HG03521 (cell line): Measurements from ENCODE around the gene SPHKAP.
"Not testable (repeated sequence)": the region's sequence is repeated elsewhere in the genome, so short reads cannot be mapped to it uniquely, and the experiment has no call there.

Experiments used
- ATAC-seq: cut with Tn5 transposase; IDR thresholded peaks from one replicate; pipeline ENCODE4 v1.9.1; 2021; ENCODE audit warnings: mild to moderate bottlenecking, moderate library complexity; ENCODE audit not compliant: unreplicated experiment

The SPHKAP gene

DNA sequence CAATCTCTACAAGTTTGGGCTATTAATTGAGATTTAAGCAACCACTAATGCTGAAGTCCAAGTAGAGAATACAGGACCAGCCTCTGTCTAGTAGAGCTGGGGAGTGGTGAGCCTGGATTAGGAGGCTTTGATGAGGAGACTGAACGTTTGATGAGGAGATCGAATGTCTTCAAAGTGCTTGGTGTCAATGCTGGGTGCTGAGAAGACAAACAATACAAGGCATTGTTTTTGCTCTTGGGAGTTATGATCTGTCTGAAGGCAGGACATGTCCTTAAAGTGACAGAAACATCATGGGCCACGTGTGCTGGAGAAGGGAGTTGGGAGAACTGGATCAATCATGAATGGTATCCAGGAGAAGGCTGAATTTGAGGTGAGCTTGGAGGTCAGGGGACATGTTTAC, 143.6 kb downstream of the SPHKAP start:
- ATAC-seq: no peak

DNA sequence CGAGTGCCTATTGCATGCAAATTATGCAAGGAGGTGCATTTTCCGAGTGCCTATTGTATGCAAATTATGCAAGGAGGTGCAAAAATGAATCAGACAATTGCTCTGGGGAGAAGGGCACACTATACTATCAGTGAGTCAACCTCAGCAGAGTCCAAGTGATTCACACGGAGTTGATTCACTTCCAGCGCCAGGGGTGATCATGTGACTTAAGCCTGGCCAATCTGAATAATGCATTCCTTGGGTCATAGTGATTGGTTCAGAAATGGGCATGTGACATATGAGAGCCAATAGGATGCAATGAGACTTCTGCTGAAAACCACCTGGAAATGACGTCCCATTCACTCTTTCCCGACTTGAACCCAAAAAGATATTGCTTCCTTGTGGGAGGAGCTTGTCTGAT, 157.9 kb downstream of the SPHKAP start:
- no peak for ATAC-seq

DNA sequence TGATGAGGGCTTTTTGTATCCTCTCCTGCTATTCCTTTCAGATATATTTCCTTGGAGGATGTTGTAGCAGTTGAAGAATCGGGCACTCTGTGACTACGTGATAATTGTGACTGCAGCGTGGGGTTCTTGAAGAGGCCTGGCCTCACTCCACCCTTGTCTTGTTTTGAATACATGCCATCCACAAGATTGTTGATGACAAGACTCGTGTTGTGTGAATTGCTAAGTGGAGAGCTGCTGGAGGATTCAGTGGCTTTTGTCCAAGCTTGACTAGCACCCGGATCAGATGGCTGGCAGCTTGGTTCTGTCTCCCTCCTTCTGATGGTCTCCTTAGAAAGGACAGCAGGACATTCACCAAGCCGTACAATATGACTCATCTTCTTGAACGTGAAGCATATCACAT, 163.2 kb downstream of the SPHKAP start:
- ATAC-seq: no peak

DNA sequence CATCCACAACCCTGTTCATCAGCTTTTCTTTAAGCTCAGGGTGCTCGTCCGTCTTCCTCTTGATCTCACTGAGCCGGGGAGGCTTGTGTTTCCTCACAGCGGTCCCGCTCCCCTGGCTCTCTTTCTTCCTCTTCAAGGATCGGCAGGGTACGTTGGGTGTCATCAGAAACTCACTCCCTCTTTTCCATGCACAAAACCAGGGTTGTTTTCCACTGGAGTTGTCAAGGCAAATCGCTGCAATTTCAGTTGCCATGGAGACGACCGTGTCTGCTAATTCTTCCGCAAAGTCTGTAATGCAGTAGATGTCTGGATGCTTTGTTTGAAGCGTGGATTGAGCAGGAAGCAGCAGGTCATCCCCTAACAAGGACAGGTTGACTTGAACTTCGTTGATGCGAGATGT, 163.7 kb downstream of the SPHKAP start:
- no peak for ATAC-seq

DNA sequence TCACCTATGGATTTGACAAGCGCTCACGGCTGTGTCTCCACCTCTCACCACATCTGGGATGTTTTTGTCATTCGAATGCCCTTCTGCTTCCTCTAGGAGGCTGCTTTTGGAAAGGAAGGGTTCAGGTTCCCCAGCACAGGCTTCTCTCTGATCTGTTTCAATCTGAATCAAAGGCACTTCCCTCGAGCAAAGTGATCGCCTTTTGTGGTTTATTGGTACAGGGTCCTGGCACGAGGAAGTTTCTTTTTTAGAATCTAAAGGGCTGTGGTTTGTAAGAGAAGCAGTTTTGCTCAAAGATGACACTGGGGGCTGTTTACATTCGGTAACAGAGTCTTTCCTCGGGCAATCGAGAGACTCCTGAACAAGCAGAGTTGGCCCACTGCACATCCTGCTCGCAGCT, 165.1 kb downstream of the SPHKAP start:
- ATAC-seq: no peak

DNA sequence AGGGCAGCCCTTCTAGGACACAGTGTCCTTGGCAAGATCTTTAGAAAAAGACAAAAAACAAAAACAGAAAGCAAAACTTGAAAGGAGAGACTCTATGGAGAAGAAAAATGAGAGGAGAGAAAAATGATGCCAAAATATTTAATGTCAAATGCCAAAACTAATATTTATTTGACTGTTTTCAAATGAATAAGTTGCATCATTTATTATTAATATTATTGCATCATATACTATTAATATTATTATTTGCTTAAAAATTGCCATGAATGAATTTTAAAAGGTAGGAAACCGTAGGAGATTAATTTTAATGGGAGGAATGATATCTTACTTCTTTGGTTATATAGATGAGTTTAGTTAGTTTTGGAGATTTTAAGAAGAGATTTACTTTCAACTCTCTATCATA, 165.7 kb downstream of the SPHKAP start:
- no peak for ATAC-seq

DNA sequence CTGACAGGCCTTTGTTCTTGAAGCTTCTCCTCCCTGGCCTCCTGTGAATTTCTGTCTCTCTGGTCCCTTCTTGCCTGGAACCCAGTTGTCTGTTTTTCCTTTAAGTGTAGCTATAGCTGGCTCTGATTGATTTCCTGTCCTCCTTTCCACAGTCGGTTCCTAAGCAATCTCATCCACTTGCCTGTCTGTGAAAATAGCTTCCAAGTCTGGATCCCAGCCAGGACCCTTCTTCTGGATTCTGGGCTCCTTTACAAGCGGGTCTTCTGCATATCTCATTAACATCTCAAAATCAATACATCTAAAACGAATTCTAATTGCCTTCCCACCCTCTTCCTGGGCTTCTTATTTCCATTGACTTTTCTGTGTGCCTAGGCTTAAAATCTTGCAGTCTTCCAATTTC, 185.1 kb downstream of the SPHKAP start:
- ATAC-seq: no peak

DNA sequence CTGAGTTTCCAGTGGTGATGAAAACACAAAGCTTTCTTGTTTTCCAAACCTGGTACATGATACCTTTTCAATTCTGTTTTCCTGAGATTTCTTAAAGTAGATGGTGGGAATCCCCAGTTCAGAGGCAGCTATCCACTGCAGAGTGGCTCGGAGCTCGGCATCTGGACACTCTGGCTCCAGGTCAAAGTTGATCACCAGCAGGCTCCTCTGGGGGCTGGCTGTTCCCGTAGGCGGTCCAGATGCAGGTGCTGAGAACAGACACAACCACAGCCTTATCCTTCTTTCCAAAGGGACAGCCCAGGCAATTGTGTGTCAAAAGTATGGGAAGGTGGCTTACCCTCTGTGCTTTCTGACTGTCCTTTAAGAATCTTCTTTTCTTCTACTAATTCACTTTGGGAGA, 190.6 kb downstream of the SPHKAP start:
- ATAC-seq: no peak

DNA sequence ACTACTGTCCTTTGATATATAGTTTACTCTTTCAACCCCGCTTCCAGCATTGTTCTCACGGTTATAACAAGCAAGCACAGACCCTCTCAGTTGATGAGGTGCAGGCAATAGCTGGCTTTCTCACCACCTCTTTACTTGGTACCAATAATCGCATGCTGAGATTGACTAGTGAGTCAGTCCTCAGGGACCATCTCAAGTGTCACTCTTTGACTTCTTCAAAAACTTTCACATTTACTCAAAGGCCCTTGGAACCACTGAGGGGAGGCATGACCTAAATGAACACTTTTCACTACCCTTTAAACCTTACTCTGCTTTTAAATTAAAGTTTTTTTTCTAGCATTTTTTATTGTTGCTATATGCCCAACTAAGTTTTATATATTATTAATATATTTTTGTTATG, 208.2 kb downstream of the SPHKAP start:
- ATAC-seq: no peak

DNA sequence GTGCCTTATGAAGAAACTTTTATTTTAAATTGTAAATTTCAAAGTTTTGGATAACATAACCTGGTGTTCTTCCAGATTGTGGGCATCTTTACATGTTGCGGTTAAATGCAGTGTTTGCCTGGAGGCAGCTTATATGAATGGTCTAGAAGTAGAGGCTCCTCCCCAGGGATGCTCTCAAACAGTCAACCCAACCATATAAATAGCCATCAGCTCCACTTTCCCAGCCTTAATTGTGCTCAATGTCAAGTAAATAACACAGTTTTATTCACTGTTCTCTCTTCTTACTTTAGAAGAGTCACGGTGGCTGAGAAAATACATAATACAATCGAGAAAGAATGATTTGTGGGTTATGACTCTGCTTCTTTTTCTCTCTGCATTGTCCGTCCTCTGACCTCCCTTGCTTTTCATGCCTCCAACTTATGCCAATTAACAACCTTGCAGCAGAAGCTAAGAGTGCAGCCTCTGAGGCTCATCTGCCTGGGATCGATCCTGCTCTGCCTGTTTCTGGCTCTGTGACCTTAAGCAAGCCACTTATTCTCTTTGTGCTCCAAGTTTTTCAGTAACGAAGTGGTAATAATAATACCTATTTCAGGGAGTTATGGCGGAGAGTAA, 209.8 kb downstream of the SPHKAP start:
- ATAC-seq: no peak

DNA sequence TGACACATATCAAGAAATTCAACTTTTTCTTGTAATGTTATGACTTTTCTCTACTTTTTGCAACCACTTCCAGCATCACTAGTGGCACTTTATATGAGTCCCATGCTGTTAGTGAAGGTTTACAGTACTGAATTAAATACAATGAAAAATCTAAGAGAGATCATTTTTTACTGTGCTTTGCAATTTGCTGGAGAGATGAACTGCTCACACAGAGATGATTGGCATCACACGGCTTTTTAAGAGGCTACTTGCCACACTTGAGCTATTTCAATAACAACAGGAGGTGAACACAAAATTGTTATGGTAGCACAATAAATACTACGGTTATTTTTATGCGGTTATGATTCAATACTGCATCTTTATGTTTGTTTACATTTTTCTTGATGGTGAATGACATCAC, 221.2 kb downstream of the SPHKAP start:
- no peak for ATAC-seq

DNA sequence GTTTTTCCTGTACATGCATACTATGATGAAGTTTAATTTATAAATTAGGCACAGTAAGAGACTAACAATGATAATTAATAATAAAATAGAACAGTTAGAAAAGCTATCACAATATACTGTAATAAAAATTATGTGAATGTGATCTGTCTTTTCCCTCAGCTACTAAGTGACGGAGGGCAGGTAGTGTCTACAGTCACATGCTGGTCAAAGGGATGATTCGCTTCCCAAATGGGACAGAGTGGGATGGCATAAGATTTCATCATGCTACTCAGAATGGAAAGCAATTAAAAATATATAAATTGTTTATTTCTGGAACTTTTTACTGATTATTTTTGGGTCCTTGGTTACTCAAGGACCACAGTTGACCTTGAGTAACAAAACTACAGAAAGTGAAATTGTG, 238.5 kb downstream of the SPHKAP start:
- no peak for ATAC-seq

DNA sequence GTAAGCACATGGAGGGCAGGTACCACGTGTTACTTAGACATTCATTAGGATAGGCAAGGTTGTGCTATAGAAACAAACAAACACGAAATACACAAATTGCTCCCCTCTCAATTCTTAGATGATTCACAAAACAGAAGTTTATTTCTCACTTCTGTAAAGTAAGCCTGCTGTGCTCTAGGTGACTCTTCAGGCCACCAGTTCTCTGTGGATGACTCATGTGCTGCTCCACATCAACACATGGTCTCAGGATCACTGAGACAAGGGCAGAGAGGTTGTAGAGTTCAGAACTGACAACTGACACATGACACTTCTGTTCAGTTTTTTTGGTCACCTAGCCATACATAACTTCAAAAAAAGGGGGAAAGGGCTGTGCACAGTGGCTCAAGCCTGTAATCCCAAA, 239.5 kb downstream of the SPHKAP start:
- ATAC-seq: peak; percentile 41

DNA sequence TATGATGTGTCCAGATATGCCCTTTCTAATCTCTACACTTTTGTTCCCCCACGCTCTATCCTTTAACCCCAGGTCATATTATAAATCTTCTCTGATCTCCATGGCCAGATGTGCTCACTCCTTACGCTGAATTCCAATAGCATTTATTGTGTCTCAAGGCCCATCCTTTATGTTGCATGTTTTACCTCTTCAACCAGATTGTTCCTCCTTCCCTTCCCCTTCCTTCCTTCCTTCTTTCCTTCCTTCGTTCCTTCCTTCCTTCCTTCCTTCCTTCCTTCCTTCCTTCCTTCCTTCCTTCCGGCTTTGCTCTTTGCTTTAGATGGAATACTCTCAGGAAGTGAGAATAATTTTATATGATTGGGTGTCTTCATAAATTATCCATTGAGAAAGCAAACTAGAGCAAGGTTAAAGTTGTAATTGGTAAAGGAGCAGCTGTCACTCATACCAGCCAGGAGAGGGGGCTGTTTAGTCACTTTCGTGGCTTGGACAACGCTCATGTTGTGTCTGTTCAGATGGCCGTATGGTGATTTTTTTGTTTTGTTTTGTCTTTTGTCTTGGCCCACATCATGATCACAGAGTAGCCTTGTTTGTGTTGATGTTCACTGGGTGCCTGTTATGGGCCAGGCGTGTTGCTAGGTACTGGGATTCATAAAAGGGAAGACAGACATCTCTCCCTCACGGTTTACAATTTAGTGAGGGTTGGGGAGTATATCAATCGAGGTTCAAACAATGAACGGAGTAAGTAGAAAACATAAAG, 242.0 kb downstream of the SPHKAP start:
- ATAC-seq: no peak

DNA sequence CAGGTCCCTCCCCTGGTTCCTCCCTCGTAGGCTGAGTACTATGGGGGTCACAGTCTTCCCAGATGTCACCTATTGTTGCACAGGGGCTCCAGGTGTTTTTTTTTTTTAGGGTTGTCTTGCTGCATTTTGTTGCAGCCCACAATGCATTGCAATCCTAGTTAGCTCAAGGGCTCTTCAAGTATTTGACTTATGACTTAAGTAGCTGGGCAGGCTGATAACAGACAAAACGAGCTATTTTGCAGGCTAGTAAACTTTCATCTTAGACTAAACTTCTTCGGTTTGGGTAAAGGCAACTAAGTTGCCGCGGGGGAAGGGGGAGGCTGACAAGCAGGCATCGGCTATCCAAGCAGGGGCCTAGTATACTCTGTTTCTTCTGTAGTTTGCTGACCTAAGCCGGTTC, 245.2 kb downstream of the SPHKAP start:
- ATAC-seq: not testable (repeated sequence)

DNA sequence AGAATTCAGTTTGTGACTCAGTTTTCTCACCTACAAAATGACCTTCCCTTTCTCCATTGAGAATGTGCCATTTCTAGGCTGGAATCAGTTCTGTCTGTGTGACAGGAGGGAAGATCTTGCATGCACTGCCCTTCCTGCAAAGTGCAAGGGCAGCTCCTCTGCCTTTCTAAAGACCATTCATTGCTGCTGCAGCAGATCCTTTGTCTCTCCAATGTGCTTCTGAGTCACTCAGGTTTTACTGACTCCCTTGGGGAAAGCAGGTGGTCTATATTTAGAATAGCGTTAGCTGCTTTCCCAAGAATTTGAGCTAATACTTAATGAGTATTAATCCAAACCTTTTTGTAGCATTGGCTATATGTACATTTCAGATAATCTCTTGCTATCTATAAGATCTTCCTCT, 247.6 kb downstream of the SPHKAP start:
- no peak for ATAC-seq

DNA sequence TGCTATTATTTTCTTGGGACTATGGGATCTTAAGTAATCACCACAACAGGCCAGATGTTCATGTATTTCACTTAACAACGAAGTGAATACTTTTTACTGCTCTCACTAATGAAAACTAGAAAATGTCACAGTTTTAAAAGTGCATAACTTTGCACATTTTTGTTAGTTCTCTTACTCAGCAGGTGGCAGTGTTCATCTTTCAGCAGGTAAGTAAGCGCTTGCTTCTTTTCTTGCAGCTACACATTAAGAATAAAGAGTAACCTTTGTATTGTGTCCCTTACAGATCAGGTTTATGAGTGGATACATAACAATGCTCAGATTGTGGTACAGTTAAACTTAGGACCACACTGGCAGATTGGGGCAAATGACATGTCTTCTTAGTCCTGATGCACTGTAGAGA, 249.1 kb downstream of the SPHKAP start:
- no peak for ATAC-seq

DNA sequence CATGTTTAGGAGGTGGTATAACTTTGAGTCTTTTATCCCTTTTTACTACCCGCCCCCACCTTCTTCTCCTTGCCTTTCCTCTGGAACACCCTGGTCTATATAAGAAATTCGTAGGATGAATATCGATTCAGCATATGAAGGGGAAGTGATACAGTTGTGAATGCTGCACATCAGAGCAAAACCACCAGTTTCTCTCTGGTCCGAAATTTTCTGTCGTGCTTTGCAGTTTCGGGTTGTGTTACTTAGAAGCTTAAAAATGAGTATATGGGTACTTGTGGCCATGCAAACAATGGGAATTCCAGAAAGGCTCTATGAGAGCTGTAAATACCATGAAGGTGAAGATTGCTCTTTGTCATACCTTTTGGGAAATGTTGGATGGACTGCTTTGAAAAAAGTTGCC, 249.5 kb downstream of the SPHKAP start:
- no peak for ATAC-seq
